ENCODE results near the gene GLP2R. TPM values are rescaled to one million over a fixed set of nuclear protein-coding genes. Genes with fewer than 3 reads are reported as not detected.
A peak's percentile ranks its signal among the peaks of the same experiment; 100 is the strongest.

Gene GLP2R
- total RNA-seq, 1 donor from 2014 or later = 0.10 TPM

DNA sequence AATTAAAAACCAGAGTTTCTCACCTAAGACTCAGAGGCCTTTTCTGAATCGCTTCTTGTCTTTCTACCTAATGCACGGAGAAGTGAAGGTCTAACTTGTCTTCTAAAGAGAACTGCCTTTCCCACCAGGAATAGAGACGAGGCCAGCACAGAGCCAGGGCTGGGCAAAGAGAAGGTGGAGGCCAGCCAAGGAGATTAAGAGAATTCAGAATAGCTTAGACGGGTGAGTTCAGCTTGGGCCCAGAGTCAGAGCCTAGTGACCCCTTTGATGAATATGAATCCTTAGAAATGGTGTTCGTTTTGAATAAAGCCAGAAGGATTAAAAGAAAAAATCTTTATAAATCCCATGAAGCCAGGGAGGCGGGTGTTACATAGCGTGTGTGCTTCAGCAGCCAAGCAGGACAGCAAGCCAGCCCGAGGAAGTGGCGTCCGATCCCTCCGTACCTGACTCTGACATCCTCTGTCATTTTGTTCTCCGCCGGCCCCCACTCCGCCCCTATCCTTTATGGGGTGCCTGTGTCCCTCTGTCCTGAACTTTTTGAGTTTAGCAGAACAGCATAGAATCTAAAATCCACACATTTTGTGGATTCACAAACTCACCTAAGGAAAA is 11.3 kb upstream of the GLP2R start:
- no peak for DNase-seq (ENCODE audit: low spot score)

- DNase-seq (ENCODE audit: low spot score) = no peak
Measured at GRCh38 chr17:9816472-9816871, 9.3 kb upstream of the GLP2R start.

DNA sequence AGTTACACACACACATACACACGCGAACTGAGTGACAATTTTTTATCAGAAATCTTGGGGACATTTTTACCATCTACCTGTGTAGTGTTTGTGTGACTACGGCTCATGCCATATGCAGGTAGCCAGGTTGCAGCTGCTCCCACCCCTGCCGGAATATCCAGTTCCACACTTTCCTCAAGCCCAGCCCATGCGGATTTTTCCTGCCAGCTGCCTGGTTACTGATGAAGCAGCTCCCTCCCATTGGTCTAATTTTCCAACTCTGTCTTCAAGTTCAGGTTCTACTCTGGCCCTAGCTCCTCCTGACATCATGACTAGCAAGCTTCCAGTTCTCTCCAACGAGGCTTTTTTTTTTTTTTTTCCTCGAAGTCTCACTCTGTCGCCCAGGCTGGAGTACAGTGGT is 8.6 kb upstream of the GLP2R start:
- DNase-seq (ENCODE audit: low spot score) = peak; percentile 59

DNA sequence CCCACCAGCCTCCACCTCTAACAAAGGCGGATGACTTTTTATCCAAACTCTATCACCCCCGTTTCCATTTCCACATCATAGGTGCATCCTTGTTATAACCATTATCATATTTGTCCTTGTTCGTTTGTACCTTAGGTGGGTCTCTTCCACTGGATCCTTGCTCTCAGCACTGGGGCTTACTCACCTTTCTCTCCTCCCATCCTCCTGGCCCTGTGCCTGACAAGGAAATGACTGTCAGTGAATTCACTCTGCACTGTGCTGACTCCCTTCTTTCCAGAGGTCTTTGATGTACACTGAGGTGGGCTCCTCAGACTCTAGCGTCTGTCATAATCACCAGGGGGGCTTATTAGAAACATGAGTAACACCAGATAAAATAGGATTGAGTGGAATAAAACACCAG is 7.0 kb upstream of the GLP2R start:
- no peak for DNase-seq (ENCODE audit: low spot score)

DNA sequence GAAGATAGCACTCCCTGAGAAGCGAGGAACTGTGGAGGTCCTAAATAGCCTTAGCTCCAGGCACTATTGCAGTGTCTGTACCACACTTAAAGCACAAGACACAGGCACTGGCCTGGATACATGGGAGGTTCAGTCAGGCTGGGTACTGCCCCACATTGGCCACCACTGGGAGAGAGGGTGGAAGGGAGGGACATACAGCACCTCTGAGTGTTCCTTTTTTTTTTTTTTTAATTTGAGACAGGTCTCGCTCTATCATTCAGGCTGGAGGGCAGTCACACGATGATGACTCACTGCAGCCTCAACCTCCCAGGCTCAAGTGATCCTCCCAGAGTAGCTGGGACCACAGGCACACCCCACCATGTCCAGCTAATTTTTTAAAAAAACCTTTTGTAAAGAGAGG is 5.3 kb upstream of the GLP2R start:
- no peak for DNase-seq (ENCODE audit: low spot score)

GRCh38 chr17:9821921-9822320 is 3.8 kb upstream of the GLP2R start, which contains the start of gene GSG1L2:
GSG1L2 (minus strand) TSS chr17:9822079; CDS start chr17:9822071, 8 bp downstream.
- DNase-seq (ENCODE audit: low spot score) = no peak

DNA sequence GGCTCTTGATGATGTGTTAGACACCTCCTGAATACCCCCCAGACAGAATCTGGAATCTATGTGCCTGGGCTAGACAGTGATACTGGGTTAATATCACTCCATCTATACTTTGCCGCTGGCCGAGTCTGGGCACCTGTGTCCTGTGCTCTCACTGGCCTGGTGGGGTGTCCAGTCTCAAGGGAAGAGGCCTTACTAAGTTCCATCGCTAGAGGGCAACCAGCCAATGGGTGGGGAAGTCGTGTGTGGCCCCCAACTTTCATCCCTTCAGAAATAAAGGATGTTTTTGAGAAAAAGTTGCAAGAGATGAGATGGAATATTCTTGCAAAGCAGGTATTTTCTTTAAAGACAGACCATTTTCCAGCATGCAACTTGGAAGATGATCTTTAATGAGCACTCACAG is 1.6 kb upstream of the GLP2R start:
- no peak for DNase-seq (ENCODE audit: low spot score)

- no peak for DNase-seq (ENCODE audit: low spot score)
Measured at GRCh38 chr17:9824797-9825338, 856 bp upstream of the GLP2R start.

DNA sequence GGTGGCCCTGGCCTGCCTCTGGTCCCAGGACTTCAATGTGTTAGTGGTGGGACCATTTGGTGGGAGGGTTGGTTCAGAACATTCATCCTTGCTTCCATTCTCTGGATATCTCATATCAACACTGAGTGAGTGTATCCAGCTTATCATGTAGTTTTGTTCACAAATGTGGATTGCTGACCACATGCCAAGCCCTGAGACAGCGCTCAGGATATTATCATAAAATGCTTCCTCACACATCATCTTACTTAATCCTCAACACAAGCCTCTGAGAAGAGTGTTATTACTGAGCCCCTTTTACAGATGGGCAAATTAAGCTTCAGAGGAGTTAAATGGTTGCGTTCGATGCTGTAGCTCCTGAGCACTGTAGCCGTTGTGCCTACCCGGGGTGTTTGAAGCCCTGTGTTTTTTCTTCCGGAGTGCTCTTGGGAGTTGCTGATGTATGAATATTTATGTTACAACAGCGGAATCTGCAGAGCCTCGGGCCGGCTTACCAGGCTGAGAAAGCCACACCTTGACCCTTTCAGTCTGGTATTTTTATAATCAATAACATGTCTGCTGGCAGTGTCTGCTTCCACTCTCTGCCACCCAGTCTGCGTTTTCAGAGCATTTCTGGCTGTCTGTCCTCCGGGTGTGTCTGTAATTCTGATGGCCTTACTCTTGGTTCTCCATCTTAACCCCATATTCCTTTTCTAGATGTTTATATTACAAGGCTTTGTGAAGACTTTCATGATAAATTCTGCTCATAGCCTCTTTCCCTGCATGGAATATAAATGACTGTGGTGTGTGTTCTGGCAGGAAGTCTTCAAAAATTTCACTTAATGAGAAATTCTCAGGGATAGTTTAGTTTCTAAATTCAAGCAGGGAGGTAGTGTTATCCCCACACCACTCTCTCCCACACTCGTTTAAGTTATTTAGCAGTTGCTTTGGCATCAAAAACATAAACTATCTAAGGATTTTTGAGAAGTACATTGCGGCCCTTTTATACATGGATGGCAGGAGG is 2.9 kb downstream of the GLP2R start:
- no peak for DNase-seq (ENCODE audit: low spot score)

DNA sequence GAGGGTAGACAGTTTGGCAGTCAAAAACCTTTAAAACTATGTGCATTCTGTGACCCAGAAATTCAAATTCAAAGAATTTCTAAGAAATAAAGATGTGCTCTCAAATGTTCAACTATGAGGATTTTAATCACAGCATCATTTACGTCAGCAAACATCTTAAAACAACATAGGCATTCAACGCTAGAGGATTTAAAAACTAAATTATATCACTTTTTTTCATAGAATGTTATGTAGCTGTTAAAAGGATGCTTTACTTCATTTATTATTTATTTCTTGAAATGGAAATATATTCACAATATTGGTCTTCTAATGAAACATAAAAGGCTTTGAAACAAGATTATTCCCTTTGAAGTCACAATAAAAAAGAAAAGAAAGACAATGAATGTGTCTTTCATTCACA is 3.6 kb downstream of the GLP2R start:
- no peak for DNase-seq (ENCODE audit: low spot score)

GRCh38 chr17:9830711-9831110 is 5.0 kb downstream of the GLP2R start:
- DNase-seq (ENCODE audit: low spot score) = no peak

DNA sequence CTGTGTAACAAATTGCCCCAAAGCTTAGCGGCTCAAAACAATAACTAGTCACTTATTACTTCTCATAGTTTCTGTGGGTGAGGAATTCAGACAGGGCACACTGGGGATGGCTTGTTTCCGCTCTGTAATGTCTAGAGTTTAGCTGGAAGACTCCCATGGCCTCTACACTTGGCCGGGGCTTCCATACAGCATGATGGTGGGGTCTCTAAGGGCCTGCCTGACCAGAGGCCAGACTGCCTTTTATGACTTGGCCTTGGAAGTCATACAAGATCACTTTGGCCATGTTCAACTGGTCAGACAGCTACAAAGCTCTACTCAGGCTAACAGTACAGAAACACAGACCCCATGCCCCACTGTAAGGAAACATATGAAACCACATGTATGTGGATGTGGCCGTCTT is 8.2 kb downstream of the GLP2R start:
- no peak for DNase-seq (ENCODE audit: low spot score)

DNA sequence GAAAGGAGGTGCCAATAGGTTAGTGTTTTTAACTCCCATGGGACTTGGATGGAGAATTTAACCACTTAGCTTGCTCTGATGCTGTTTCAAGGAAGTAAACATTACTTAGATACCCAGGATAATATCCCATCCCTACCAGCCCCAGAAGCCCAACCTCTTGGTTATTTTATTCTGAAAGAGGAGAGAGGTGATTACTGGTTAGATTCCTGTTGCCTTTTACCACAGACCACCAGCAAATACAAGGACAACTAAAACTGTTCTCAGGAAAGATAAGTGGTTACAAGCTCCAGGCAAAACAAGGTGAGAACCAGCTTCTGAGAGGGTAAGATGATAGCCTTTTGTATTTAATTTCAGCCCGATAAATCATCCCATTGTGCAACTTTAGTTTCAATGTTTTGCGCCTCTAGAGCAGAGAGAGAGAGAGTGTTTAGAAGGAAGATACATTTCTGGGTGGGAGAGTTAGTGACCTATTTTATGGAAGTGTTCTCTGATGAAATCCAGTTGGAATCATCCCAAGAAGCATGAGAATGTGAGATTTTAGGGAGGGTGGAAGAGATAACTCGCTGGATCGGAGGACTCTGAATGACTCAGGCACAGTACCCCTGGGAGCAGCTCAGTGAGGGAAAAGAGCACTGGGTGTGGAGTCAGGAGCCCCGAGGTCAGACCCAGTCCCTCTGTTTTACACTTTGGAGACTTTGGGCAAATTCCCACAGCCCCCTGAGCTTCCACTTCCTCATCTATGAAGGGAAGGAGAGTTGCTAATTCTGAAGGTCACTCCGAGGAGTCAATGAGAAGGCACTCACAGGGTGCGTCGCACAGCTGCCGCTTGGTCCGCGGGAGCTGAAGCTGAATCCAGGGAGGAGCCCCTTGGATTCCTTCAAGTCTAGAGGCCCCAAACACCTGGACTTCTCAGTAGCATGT is 12.1 kb downstream of the GLP2R start:
- DNase-seq (ENCODE audit: low spot score) = no peak

DNA sequence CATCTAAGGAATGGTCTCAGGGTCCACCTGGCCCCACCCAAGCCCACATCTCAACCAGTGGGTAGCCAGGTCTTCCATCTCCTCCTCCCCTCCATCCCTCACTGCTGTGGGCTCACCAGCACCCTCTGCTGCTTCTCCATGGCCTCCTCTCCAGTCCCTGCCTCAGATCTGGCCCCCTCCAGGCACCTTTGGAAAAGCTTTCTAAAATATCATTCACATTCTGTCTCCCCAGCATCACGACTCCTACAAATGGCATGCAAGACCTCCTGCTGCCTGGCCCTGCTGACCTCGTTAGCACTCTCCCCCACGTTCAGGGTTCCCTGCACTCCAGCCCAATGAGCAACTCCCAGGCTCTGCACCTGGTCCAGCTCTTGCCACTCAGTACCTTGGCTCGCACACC is 13.7 kb downstream of the GLP2R start:
- DNase-seq (ENCODE audit: low spot score) = no peak

- peak; percentile 72 for DNase-seq (ENCODE audit: low spot score)
Measured at GRCh38 chr17:9842057-9842758, 16.5 kb downstream of the GLP2R start.

DNA sequence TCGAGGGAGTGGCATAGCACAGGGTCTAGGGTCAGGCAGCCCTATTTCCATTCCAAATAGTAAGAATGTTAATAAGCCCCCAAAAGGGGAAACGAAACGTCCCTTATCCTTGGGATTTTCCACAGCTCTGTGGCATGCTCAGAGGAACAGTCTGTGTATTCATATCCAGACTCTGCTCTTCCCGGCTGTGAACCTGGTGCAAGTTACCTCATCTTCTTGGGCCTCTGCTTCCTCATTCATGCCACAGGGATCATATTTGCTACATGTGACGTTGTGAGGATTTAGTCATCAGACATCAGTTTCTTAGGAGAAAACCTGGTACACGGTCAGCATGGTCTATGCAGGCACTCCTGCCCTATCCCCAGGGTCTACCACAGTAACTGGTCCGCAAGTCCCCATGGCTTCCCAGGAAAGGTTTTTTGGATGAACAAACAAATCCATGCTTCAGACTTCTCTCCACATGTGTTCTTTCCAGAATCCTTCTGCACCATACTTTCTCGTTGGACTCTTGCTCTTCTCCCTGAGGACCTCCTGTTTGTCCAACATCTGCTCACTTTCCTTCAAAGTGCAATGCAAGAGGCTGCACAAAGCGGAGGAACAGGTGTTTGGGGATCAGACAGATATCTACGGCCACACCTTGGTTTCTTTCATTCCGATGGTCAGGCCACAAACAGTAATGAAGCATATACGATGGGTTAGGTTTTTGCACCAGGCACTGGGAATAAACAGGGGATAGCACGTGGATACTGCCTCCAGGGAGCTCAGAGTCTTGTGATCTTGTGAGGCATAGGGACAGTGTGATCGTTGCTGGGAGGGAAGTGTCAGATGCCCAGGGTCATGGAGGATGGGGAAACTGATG is 17.7 kb downstream of the GLP2R start:
- DNase-seq (ENCODE audit: low spot score) = no peak

- no peak for DNase-seq (ENCODE audit: low spot score)
Measured at GRCh38 chr17:9844153-9844552, 18.4 kb downstream of the GLP2R start.

GRCh38 chr17:9845306-9845705 is 19.6 kb downstream of the GLP2R start:
- DNase-seq (ENCODE audit: low spot score) = no peak

DNA sequence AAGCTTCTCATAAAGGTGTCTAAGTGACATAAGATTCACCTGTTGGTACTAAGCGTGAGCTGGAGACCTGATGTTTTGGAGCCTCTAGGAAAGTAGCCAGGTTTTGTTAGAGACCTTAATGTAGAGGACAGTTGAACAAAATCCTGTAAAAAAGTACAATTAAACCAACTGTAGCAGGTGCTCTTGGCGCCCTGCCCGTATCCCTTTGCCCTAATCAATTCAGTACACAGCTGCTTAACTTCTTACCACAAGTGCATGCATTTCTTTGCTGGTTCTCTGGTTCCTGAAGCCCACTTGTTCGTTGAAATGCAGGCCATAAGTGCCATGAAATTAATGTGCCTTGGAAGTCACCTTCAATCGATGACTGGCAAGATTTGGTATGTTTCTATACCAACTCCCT is 24.4 kb downstream of the GLP2R start:
- no peak for DNase-seq (ENCODE audit: low spot score)

DNA sequence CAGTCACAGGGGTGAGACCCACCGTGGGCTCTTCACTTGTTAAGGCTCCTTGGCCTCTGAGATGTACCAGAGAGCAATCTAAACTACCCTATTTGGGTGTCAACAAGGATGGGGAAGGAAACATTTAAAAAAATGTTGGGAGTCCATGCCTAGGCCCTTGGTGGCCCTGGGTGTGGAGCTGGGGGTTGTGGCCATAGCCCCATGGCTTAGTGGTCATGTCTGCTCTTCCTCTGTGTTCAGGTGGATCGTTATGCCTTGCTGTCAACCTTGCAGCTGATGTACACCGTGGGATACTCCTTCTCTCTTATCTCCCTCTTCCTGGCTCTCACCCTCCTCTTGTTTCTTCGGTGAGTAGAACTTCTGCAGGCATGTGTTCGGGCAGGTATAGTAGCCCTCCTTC is 28.5 kb downstream of the GLP2R start:
- no peak for DNase-seq (ENCODE audit: low spot score)
